Measurements from ENCODE around the gene PACSIN1. TPM values are rescaled to one million over a fixed set of nuclear protein-coding genes. Genes with fewer than 3 reads are reported as not detected.

The PACSIN1 gene
- total and polyA plus RNA-seq, 7 donors, result 0.11 to 0.17 (median 0.11) TPM; not detected in 4

DNA sequence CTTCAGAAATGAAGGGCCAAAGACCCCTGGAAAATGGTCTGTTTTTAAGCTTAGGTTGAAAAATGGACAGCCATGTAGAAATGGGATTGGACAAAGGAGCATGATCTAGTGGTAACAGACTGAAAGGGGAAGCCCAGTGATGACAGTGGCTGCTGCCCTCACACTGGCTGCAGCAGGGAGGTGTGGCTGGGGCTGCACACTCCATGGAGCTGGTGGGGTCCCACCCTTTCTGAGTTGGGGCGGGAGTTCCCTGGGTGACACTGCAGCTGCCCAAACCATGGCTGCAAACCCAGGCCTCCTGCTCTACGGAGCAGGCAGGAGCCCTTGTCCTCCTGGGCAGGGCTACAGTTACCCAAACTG, 8.5 kb upstream of the PACSIN1 start:
- Histone ChIP-seq H3K36me3 (ENCODE audit: insufficient read depth in 1 of 2, low read depth in 1 of 2) (no peaks in the 10 kb centered on the region), H3K4me1 (no peaks in the 10 kb centered on the region), H3K27ac (no peak overlapping the region), H3K27me3 (ENCODE audit: insufficient read depth in 3 of 3, low read length in 2 of 3) (no peaks in the 10 kb centered on the region), H3K9me3 (no peaks in the 10 kb centered on the region), H3K4me3 (no peak overlapping the region)
- ATAC-seq (no peak), DNase-seq (no peak)
- intact Hi-C loops (cut with DNase I), result loop anchor here in 1 of 2 donors (10.0 kb wide), 1 partner anchor 277 kb away; no protein-coding TSS in a partner anchor
- TF ChIP-seq, protein P1, sequence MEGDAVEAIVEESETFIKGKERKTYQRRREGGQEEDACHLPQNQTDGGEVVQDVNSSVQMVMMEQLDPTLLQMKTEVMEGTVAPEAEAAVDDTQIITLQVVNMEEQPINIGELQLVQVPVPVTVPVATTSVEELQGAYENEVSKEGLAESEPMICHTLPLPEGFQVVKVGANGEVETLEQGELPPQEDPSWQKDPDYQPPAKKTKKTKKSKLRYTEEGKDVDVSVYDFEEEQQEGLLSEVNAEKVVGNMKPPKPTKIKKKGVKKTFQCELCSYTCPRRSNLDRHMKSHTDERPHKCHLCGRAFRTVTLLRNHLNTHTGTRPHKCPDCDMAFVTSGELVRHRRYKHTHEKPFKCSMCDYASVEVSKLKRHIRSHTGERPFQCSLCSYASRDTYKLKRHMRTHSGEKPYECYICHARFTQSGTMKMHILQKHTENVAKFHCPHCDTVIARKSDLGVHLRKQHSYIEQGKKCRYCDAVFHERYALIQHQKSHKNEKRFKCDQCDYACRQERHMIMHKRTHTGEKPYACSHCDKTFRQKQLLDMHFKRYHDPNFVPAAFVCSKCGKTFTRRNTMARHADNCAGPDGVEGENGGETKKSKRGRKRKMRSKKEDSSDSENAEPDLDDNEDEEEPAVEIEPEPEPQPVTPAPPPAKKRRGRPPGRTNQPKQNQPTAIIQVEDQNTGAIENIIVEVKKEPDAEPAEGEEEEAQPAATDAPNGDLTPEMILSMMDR (IDR thresholded peaks at IDR 0.05), result no peak
- 56 to 61% (median 58%) methylated on average over 2 of the region's 2 CpGs for WGBS, 3 donors

GRCh38 chr6:34457742-34458735, 7.8 kb upstream of the PACSIN1 start:
- DNase-seq, result no peak
- WGBS, 3 donors, result 72 to 91% (median 80%) methylated on average over 13 to 14 of the region's 14 CpGs
- intact Hi-C loops (cut with DNase I), result loop anchor here (2.0 to 10.0 kb wide), 2 partner anchors 153 to 277 kb away; no protein-coding TSS in a partner anchor
- H3K27ac ChIP-seq, result no peak overlapping the region
- no peaks in the 10 kb centered on the region for H3K4me1 ChIP-seq
- H3K9me3 ChIP-seq, result no peaks in the 10 kb centered on the region
- no peaks in the 10 kb centered on the region for H3K27me3 ChIP-seq (ENCODE audit: insufficient read depth in 3 of 3, low read length in 2 of 3)
- H3K36me3 ChIP-seq (ENCODE audit: insufficient read depth in 1 of 2, low read depth in 1 of 2), result no peaks in the 10 kb centered on the region
- TF ChIP-seq, protein P1 (IDR thresholded peaks at IDR 0.05), result no peak
- no peak overlapping the region for H3K4me3 ChIP-seq
- ATAC-seq, result no peak

GRCh38 chr6:34459899-34460593, 5.8 kb upstream of the PACSIN1 start:
- TF ChIP-seq, protein P1 (IDR thresholded peaks at IDR 0.05), result peak; percentile 81
- WGBS, 3 donors, result 53 to 60% (median 55%) methylated on average over 6 of the region's 6 CpGs
- Histone ChIP-seq H3K27me3 (ENCODE audit: insufficient read depth in 3 of 3, low read length in 2 of 3) (peaks cover 0 to 6% (median 0%) of the 10 kb centered on the region in 3 donors), H3K36me3 (ENCODE audit: insufficient read depth in 1 of 2, low read depth in 1 of 2) (no peaks in the 10 kb centered on the region), H3K27ac (no peak overlapping the region), H3K4me3 (no peak overlapping the region), H3K9me3 (no peaks in the 10 kb centered on the region), H3K4me1 (no peaks in the 10 kb centered on the region)
- intact Hi-C loops (cut with DNase I), result loop anchor here (2.0 to 10.0 kb wide), 3 partner anchors 149 to 275 kb away; no protein-coding TSS in a partner anchor
- DNase-seq, result no peak
- ATAC-seq, result peak; percentile 81 to 95 (median 90)

DNA sequence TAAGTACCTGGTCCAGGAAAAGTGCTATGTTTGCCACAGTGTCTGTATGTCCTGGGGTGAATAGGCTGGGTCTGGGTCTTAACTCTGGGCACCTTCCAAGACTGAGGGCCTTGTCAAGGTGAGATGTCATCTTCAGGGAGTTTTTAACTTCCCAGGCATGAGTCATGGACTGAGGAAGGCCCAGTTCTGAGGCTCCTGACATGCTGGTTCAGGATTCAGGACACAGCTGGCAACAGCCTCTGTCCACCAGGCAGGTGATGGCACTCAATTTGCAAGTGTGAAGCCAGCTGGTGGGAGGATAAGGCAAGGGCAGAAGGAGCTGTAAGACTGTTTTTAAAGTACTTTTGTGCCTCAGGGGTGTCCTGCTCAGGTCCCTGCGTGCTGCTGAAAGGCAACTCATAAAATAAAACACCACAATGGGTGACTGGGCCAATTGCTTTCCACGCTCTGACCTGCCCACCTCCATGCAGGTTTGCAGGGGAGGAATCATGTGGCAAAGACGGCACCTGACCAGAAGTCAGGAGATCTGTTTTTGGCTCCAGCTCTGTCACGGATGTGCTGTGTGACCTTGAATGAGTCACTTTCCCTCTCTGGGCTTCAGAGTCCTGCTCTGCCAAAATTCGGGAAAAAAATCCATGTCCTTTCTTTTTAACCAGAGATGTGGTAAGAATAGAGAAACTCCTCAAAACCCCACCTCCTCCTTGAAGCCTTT, 4.9 kb upstream of the PACSIN1 start:
- intact Hi-C loops (cut with DNase I), result loop anchor here in 1 of 2 donors (2.0 kb wide), 1 partner anchor 148 kb away; no protein-coding TSS in a partner anchor
- DNase-seq, result no peak

More for the DNA sequence above, 4.9 kb upstream of the PACSIN1 start:
- no peak for ATAC-seq
- WGBS, 3 donors, result 89 to 91% (median 90%) methylated on average over 5 of the region's 5 CpGs
- H3K4me3 ChIP-seq, result no peak overlapping the region
- H3K27ac ChIP-seq, result no peak overlapping the region
- H3K4me1 ChIP-seq, result no peaks in the 10 kb centered on the region
- no peaks in the 10 kb centered on the region for H3K36me3 ChIP-seq (ENCODE audit: insufficient read depth in 1 of 2, low read depth in 1 of 2)
- no peaks in the 10 kb centered on the region for H3K9me3 ChIP-seq
- peaks cover 0 to 15% (median under 1%) of the 10 kb centered on the region in 3 donors for H3K27me3 ChIP-seq (ENCODE audit: insufficient read depth in 3 of 3, low read length in 2 of 3)
- TF ChIP-seq, protein P1 (IDR thresholded peaks at IDR 0.05), result no peak

All from psoas muscle (tissue), 8 donors.